Suprapubic skin (tissue), 3 donors: ENCODE results near the gene SORCS2.

Source experiments
- CTCF ChIP-seq, 2 donors: fragments of 200-600 bp in 1 of 2; fragments of 450-650 bp in 1 of 2; sonication (generic) in 1 of 2; IDR thresholded peaks; one replicate each; pipeline ENCODE4 v1.5.1; 2016 to 2019; ENCODE audit warnings: antibody characterized with exemption in 2 of 2, mild to moderate bottlenecking in 1 of 2, moderate library complexity in 1 of 2
- POLR2AphosphoS5 ChIP-seq, 3 donors: sonication (generic); formaldehyde crosslinking; IDR thresholded peaks; one replicate each; pipeline ENCODE4 v1.6.1; 2017; ENCODE audit warnings: antibody characterized with exemption in 3 of 3

- TF ChIP-seq CTCF (IDR thresholded peaks at IDR 0.05), result no peak
- no peak for TF ChIP-seq POLR2AphosphoS5 (IDR thresholded peaks at IDR 0.05)
These were observed 595.9 kb downstream of the SORCS2 start for GRCh38 chr4:7788193-7788592.
